Endothelial cell of umbilical vein (primary cell): Measurements from ENCODE around the gene CTNND2. TPM values are rescaled to one million over a fixed set of nuclear protein-coding genes. Genes with fewer than 3 reads are reported as not detected.

Source experiments
- BruUV-seq: library from RNA; stranded (reverse); fragments of 400-500 nt; replicated peaks from 2 replicates; lab custom pipeline; 2021; lab: Mats Ljungman, UMichigan
- CTCF ChIA-PET: fragments of 300-600, 350-600 bp; sonication (Branson Sonifier 250); formaldehyde crosslinking; loops from one replicate; lab custom pipeline; 2021; ENCODE audit warnings: antibody characterized with exemption, inconsistent platforms; lab: Charles Lee
- POLR2A ChIA-PET: fragments of 300-600, 350-600 bp; sonication (Branson Sonifier 250); formaldehyde crosslinking; loops from one replicate; lab custom pipeline; 2021; ENCODE audit warnings: antibody characterized with exemption, inconsistent platforms; lab: Charles Lee
- DNase-seq: peaks from one replicate; pipeline ENCODE4 v3.0.0-alpha.2; 2011; ENCODE audit warnings: low read depth, low spot score
- FAIRE-seq: peaks from 2 replicates; lab custom pipeline; 2011; peaks lifted over from hg19 to GRCh38; lab: Jason Lieb, UNC
- H2AFZ ChIP-seq: 2 replicates; pipeline ENCODE4 v1.6.0; 2012; ENCODE audit warnings: low read depth, low read length, control low read depth, inconsistent platforms
- H3K27ac ChIP-seq: 2 replicates; pipeline ENCODE4 v1.5.1; 2011; ENCODE audit warnings: low read depth, mild to moderate bottlenecking, control low read depth, low read length, moderate library complexity; ENCODE audit not compliant: insufficient read depth
- H3K27me3 ChIP-seq, 2 experiments: 2 replicates each; pipeline versions ENCODE4 v1.6.0 to v1.6.1; 2011; ENCODE audit warnings: low read length in 2 of 2, mixed read lengths in 1 of 2; ENCODE audit not compliant: control insufficient read depth in 2 of 2, insufficient read depth in 2 of 2
- H3K36me3 ChIP-seq, 2 experiments: 2 replicates in 1 of 2; 3 replicates in 1 of 2; pipeline ENCODE4 v1.5.1; 2011; ENCODE audit warnings: low read length in 2 of 2, mild to moderate bottlenecking in 1 of 2, moderate library complexity in 1 of 2; ENCODE audit not compliant: control insufficient read depth in 2 of 2, insufficient read depth in 2 of 2; ENCODE audit errors: extremely low read depth in 1 of 2
- H3K4me1 ChIP-seq: 3 replicates; pipeline ENCODE4 v1.5.1; 2011; ENCODE audit warnings: mild to moderate bottlenecking, low read length; ENCODE audit not compliant: control insufficient read depth, insufficient read depth; ENCODE audit errors: extremely low read depth
- H3K4me2 ChIP-seq: 2 replicates; pipeline ENCODE4 v1.6.1; 2011; ENCODE audit warnings: low read length, control low read depth, mixed read lengths; ENCODE audit not compliant: insufficient read depth
- H3K4me3 ChIP-seq, 3 experiments: fragments of 200-600 bp in 1 of 3; sonication (generic), shearing (Covaris generic) in 1 of 3; replicated peaks in 1 of 3; 2 replicates each; pipeline ENCODE4 v1.5.1; 2011 to 2016; ENCODE audit warnings: control low read depth in 3 of 3, low read length in 3 of 3, mild to moderate bottlenecking in 2 of 3, inconsistent platforms in 1 of 3, low read depth in 1 of 3, moderate library complexity in 1 of 3; ENCODE audit not compliant: insufficient read depth in 1 of 3
- H3K79me2 ChIP-seq: 2 replicates; pipeline ENCODE4 v1.6.0; 2012; ENCODE audit warnings: low read length, inconsistent platforms; ENCODE audit not compliant: control insufficient read depth, insufficient read depth
- H3K9ac ChIP-seq: replicated peaks from 2 replicates; pipeline ENCODE3; 2011; ENCODE audit warnings: low read length, control low read depth; ENCODE audit not compliant: insufficient read depth; ENCODE audit errors: extremely low read depth
- H3K9me1 ChIP-seq: replicated peaks from 3 replicates; pipeline ENCODE4 v1.6.0; 2011; ENCODE audit warnings: mild to moderate bottlenecking, low read length; ENCODE audit not compliant: control insufficient read depth, insufficient read depth; ENCODE audit errors: extremely low read depth
- H3K9me3 ChIP-seq: replicated peaks from 2 replicates; pipeline ENCODE4 v1.5.1; 2012; ENCODE audit warnings: low read length, inconsistent platforms; ENCODE audit not compliant: control insufficient read depth, insufficient read depth
- H4K20me1 ChIP-seq: replicated peaks from 2 replicates; pipeline ENCODE3; 2011; ENCODE audit warnings: mild to moderate bottlenecking, low read length; ENCODE audit not compliant: control insufficient read depth, insufficient read depth; ENCODE audit errors: extremely low read depth
- EZH2 ChIP-seq: IDR thresholded peaks from 2 replicates; pipeline ENCODE4 v1.6.1; 2012; ENCODE audit warnings: borderline replicate concordance, low read depth, mild to moderate bottlenecking, moderate library complexity, low read length, inconsistent platforms; ENCODE audit not compliant: severe bottlenecking
- FOS ChIP-seq: IDR thresholded peaks from 2 replicates; pipeline ENCODE4 v1.6.1; 2011; ENCODE audit warnings: mild to moderate bottlenecking, low read length, moderate library complexity, borderline replicate concordance; ENCODE audit not compliant: insufficient read depth
- GATA2 ChIP-seq: IDR thresholded peaks from 2 replicates; pipeline ENCODE4 v1.7.0; 2011; ENCODE audit warnings: low read depth, mild to moderate bottlenecking, moderate library complexity, mixed read lengths, low read length; ENCODE audit not compliant: insufficient read length, insufficient read depth
- JUN ChIP-seq: IDR thresholded peaks from 2 replicates; pipeline ENCODE4 v1.6.1; 2011; ENCODE audit warnings: borderline replicate concordance, low read depth; ENCODE audit not compliant: insufficient read length, insufficient read depth
- MYC ChIP-seq: IDR thresholded peaks from one replicate; pipeline ENCODE4 v1.6.1; 2011; ENCODE audit warnings: mild to moderate bottlenecking, low read depth, low read length
- POLR2A ChIP-seq: IDR thresholded peaks from 2 replicates; pipeline ENCODE4 v1.6.1; 2012; ENCODE audit warnings: low read depth, mild to moderate bottlenecking, control low read depth, low read length
- POLR2AphosphoS5 ChIP-seq: IDR thresholded peaks from 2 replicates; pipeline ENCODE4 v1.6.1; 2012; ENCODE audit warnings: low read depth, mild to moderate bottlenecking, control low read depth, low read length, moderate library complexity; ENCODE audit not compliant: insufficient read depth
- dilution Hi-C: fragments of 300-500 bp; cut with MboI; formaldehyde crosslinking; loops from one replicate; pipeline ENCODE4 v1.15.0; 2019; ENCODE audit warnings: low sequenced_read_pairs; ENCODE audit not compliant: extremely low pct_ligation_motif_present
- intact Hi-C: fragments of 100-400 bp; cut with micrococcal nuclease; formaldehyde crosslinking; loops from one replicate; pipeline ENCODE4 v1.10.0; 2022
- polyA plus RNA-seq, 4 experiments: library from polyadenylated mRNA; depleted of rRNA in 3 of 4; stranded (reverse) in 3 of 4; unstranded in 1 of 4; fragments of >200 nt; gene quantifications; 2 replicates each; pipeline versions ENCODE4 v1.2.1 to v1.2.3, GENCODE V29; 2011 to 2012; ENCODE audit warnings: missing spikeins in 1 of 4
- total RNA-seq: library from RNA; stranded (reverse); gene quantifications from 2 replicates; pipeline ENCODE4 v1.2.3, GENCODE V29; 2021
- TF ChIP-seq, protein P1 (sequence below): IDR thresholded peaks from 2 replicates; pipeline ENCODE4 v1.6.1; 2011; ENCODE audit not compliant: insufficient read depth, insufficient read length
- TF ChIP-seq, protein P2 (sequence below), 2 donors: IDR thresholded peaks; 1 replicate in 1 of 2; 2 replicates in 1 of 2; pipeline ENCODE4 v1.5.1; 2011; ENCODE audit warnings: low read length in 2 of 2, mild to moderate bottlenecking in 2 of 2, moderate library complexity in 2 of 2, control low read depth in 1 of 2, inconsistent platforms in 1 of 2, low read depth in 1 of 2; ENCODE audit not compliant: insufficient read depth in 1 of 2; ENCODE audit errors: extremely low read depth in 1 of 2

Gene CTNND2
- total and polyA plus RNA-seq, 2 donors (not counting 3 experiments of a cell fraction or from before 2014, with no cell fraction given), result not detected

DNA sequence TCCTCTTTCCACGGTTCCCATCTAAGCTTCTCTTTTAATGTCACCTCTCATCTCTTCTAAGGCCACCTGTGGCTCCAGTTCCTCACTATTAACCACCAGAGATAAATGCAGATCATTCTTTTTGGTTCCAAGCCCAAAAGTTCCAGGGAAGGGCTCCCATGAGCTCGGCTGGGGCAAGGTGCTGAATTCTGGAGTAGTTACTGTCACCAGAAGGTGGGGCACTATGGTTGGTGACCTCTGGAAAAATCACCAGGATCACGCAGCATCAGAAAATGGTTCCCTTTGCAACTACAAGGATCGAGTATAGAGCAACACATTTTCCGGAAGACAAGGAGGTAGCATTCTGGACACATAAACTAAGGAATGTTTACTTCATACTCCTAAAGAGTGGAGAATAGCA lies 614.5 kb downstream of the CTNND2 start:
- no peak overlapping the region for H3K9ac ChIP-seq
- H3K4me3 ChIP-seq, result no peak overlapping the region
- H3K27ac ChIP-seq, result no peak overlapping the region
- no peaks in the 10 kb centered on the region for H3K9me3 ChIP-seq
- no peaks in the 10 kb centered on the region for H3K27me3 ChIP-seq
- DNase-seq (no peak), FAIRE-seq (no peak)
- intact Hi-C loops (no loop called here), dilution Hi-C loops (no loop called here)
- TF ChIP-seq MYC, result no peak
- no peak for TF ChIP-seq FOS
- TF ChIP-seq POLR2AphosphoS5, result no peak
- TF ChIP-seq, protein P1, sequence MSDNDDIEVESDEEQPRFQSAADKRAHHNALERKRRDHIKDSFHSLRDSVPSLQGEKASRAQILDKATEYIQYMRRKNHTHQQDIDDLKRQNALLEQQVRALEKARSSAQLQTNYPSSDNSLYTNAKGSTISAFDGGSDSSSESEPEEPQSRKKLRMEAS, result no peak
- TF ChIP-seq EZH2, result no peak
- TF ChIP-seq, protein P2, sequence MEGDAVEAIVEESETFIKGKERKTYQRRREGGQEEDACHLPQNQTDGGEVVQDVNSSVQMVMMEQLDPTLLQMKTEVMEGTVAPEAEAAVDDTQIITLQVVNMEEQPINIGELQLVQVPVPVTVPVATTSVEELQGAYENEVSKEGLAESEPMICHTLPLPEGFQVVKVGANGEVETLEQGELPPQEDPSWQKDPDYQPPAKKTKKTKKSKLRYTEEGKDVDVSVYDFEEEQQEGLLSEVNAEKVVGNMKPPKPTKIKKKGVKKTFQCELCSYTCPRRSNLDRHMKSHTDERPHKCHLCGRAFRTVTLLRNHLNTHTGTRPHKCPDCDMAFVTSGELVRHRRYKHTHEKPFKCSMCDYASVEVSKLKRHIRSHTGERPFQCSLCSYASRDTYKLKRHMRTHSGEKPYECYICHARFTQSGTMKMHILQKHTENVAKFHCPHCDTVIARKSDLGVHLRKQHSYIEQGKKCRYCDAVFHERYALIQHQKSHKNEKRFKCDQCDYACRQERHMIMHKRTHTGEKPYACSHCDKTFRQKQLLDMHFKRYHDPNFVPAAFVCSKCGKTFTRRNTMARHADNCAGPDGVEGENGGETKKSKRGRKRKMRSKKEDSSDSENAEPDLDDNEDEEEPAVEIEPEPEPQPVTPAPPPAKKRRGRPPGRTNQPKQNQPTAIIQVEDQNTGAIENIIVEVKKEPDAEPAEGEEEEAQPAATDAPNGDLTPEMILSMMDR (IDR thresholded peaks at IDR 0.05; ENCODE audit: extremely low read depth in 1 of 2, insufficient read depth in 1 of 2, low read depth in 1 of 2, low read length in 2 of 2), result no peak
- TF ChIP-seq GATA2, result no peak
- no peak for TF ChIP-seq JUN
- TF ChIP-seq POLR2A, result no peak
- H3K4me2 ChIP-seq, result no peak overlapping the region
- H3K79me2 ChIP-seq, result no peaks in the 10 kb centered on the region
- H3K36me3 ChIP-seq, result no peaks in the 10 kb centered on the region
- no peaks in the 10 kb centered on the region for H4K20me1 ChIP-seq
- H2AFZ ChIP-seq, result no peak overlapping the region
- no peaks in the 10 kb centered on the region for H3K4me1 ChIP-seq
- ChIA-PET POLR2A (no interaction called here), CTCF (no interaction called here)
- BruUV-seq, result no TSS peak
- H3K9me1 ChIP-seq, result no peaks in the 10 kb centered on the region
